Lower leg skin (tissue), 3 donors: Measurements from ENCODE around the gene TOR1AIP2.

ENCODE experiments used
- POLR2A ChIP-seq, 2 donors: fragments of 450-650 bp; IDR thresholded peaks; one replicate each; pipeline ENCODE4 v1.6.1; 2016 to 2017; ENCODE audit warnings: antibody characterized with exemption in 2 of 2, mild to moderate bottlenecking in 1 of 2, moderate library complexity in 1 of 2
- TF ChIP-seq, protein P1 (sequence below), 3 donors: fragments of 450-650 bp; IDR thresholded peaks; one replicate each; pipeline ENCODE4 v1.5.1; 2016; ENCODE audit warnings: antibody characterized with exemption in 3 of 3, mild to moderate bottlenecking in 3 of 3, moderate library complexity in 2 of 3

DNA sequence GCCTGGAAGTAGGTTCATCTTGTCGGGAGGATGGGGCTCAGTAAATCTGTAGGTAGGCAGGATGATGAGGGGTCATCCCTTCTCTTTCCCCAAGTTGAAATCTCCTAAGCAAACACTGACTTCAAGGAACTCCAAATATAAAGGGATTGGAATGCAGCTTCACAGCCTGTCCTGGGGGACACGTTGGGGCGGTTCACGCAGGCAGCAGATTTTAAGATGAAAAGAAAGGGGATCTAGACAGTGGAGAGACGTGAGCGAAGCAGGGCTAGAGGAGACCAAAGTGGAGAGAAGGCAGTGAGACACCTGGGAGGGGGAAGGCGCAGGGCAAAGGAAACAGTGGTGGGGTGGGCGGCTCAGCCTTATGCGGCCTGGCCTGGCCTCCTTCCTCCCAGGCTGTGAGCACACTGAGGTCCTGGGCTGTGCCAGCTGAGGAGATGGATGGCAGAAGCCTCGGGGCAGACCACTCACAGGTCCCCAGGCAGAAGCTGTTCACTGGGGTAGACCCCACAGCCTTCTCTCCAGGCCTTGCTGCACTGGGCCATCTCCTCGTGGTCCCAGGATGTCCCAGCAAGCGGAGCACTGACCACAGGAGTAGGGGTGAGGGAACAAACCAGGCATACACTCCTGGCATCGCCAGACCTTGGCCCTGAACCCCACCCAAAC, 51.7 kb downstream of the TOR1AIP2 start:
- TF ChIP-seq, protein P1, sequence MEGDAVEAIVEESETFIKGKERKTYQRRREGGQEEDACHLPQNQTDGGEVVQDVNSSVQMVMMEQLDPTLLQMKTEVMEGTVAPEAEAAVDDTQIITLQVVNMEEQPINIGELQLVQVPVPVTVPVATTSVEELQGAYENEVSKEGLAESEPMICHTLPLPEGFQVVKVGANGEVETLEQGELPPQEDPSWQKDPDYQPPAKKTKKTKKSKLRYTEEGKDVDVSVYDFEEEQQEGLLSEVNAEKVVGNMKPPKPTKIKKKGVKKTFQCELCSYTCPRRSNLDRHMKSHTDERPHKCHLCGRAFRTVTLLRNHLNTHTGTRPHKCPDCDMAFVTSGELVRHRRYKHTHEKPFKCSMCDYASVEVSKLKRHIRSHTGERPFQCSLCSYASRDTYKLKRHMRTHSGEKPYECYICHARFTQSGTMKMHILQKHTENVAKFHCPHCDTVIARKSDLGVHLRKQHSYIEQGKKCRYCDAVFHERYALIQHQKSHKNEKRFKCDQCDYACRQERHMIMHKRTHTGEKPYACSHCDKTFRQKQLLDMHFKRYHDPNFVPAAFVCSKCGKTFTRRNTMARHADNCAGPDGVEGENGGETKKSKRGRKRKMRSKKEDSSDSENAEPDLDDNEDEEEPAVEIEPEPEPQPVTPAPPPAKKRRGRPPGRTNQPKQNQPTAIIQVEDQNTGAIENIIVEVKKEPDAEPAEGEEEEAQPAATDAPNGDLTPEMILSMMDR (IDR thresholded peaks at IDR 0.05) = no peak
- no peak for TF ChIP-seq POLR2A (IDR thresholded peaks at IDR 0.05)
